HEK293T (cell line): ENCODE results near the gene SLC25A36.

ENCODE experiments used
- CTCF ChIA-PET: fragments of 350-600 bp; formaldehyde crosslinking; extraction: SDS; loops from one replicate; lab custom pipeline; 2021; ENCODE audit warnings: antibody characterized with exemption, inconsistent platforms; lab: Yijun Ruan, JAX
- POLR2A ChIA-PET: fragments of 350-600 bp; formaldehyde crosslinking; extraction: SDS; loops from one replicate; lab custom pipeline; 2020; ENCODE audit warnings: antibody characterized with exemption, inconsistent platforms; lab: Yijun Ruan, JAX
- DNase-seq: peaks from one replicate; pipeline ENCODE4 v3.0.0; 2012; ENCODE audit warnings: mixed read lengths; ENCODE audit errors: extremely low spot score
- ARNT ChIP-seq: fragments of 450-650 bp; IDR thresholded peaks from 2 replicates; pipeline ENCODE4 v1.6.1; 2017; ENCODE audit warnings: mild to moderate bottlenecking
- BHLHE40 ChIP-seq: fragments of 450-650 bp; IDR thresholded peaks from 2 replicates; pipeline ENCODE4 v1.6.1; 2016; ENCODE audit warnings: mild to moderate bottlenecking, moderate library complexity, borderline replicate concordance
- CTBP1 ChIP-seq: fragments of 450-650 bp; IDR thresholded peaks from 2 replicates; pipeline ENCODE4 v1.6.1; 2016; ENCODE audit warnings: borderline replicate concordance
- ELF4 ChIP-seq: fragments of 450-650 bp; IDR thresholded peaks from 2 replicates; pipeline ENCODE4 v1.6.1; 2017; ENCODE audit warnings: antibody characterized with exemption
- FOXA1 ChIP-seq: fragments of 450-650 bp; IDR thresholded peaks from 2 replicates; pipeline ENCODE4 v1.6.1; 2016; ENCODE audit warnings: mild to moderate bottlenecking
- FOXK2 ChIP-seq: fragments of 450-650 bp; IDR thresholded peaks from 2 replicates; pipeline ENCODE4 v1.6.1; 2016; ENCODE audit warnings: mild to moderate bottlenecking
- FOXM1 ChIP-seq: fragments of 450-650 bp; IDR thresholded peaks from 2 replicates; pipeline ENCODE4 v1.6.1; 2017; ENCODE audit warnings: mild to moderate bottlenecking, borderline replicate concordance
- HDGF ChIP-seq: fragments of 450-650 bp; IDR thresholded peaks from 2 replicates; pipeline ENCODE4 v1.6.1; 2017; ENCODE audit warnings: antibody characterized with exemption, borderline replicate concordance
- L3MBTL2 ChIP-seq: fragments of 450-650 bp; conservative IDR thresholded peaks from 2 replicates; pipeline ENCODE4 v1.6.1; 2016; ENCODE audit warnings: mild to moderate bottlenecking
- LEF1 ChIP-seq: fragments of 450-650 bp; IDR thresholded peaks from 2 replicates; pipeline ENCODE4 v1.6.1; 2017; ENCODE audit warnings: mild to moderate bottlenecking, borderline replicate concordance
- NFRKB ChIP-seq: fragments of 450-650 bp; IDR thresholded peaks from 2 replicates; pipeline ENCODE4 v1.6.1; 2016; ENCODE audit warnings: mild to moderate bottlenecking, moderate library complexity
- SP1 ChIP-seq: fragments of 450-650 bp; IDR thresholded peaks from 2 replicates; pipeline ENCODE4 v1.6.1; 2017
- SUZ12 ChIP-seq: fragments of 450-650 bp; IDR thresholded peaks from 2 replicates; pipeline ENCODE4 v1.6.1; 2016; ENCODE audit warnings: mild to moderate bottlenecking
- TARDBP ChIP-seq: fragments of 450-650 bp; IDR thresholded peaks from 2 replicates; pipeline ENCODE4 v1.6.1; 2016
- ZNF384 ChIP-seq: fragments of 450-650 bp; IDR thresholded peaks from 2 replicates; pipeline ENCODE4 v1.6.1; 2016
- TF ChIP-seq, protein P1 (sequence below): fragments of 450-650 bp; IDR thresholded peaks from 2 replicates; pipeline ENCODE4 v1.6.1; 2016

Gene SLC25A36

DNA sequence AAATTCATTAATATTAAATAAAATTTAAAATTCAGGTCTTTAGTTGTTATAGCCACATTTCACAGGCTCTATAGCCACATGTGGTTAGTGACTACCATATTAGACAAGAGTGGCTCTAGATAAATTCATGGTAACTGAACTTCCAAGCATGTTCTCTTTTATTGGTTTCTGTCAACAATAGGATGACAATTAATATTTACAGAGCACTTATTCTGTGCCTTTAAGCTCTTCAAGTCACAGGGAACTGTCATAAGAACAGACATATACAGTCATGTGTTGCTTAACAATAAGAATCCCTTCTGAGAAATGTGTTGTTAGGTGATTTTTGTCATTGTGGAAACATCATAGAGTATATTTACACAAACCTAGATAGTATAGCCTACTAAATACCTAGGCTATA lies 38.8 kb upstream of the SLC25A36 start:
- CTCF ChIA-PET = no interaction called here
- POLR2A ChIA-PET = interaction anchor here (1.1 kb wide), 1 partner anchor 39 kb away, joined by 3 read pairs; the partner anchor contains the start of gene SLC25A36
- no peak for DNase-seq
- TF ChIP-seq ZNF384 (no peak), ARNT (no peak), CTBP1 (no peak), SUZ12 (no peak), LEF1 (no peak), NFRKB (no peak), SP1 (no peak), L3MBTL2 (no peak), FOXA1 (no peak), FOXM1 (no peak), TARDBP (no peak), ELF4 (no peak), HDGF (no peak), BHLHE40 (no peak), FOXK2 (no peak)
- TF ChIP-seq, protein P1, sequence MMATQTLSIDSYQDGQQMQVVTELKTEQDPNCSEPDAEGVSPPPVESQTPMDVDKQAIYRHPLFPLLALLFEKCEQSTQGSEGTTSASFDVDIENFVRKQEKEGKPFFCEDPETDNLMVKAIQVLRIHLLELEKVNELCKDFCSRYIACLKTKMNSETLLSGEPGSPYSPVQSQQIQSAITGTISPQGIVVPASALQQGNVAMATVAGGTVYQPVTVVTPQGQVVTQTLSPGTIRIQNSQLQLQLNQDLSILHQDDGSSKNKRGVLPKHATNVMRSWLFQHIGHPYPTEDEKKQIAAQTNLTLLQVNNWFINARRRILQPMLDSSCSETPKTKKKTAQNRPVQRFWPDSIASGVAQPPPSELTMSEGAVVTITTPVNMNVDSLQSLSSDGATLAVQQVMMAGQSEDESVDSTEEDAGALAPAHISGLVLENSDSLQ = no peak

DNA sequence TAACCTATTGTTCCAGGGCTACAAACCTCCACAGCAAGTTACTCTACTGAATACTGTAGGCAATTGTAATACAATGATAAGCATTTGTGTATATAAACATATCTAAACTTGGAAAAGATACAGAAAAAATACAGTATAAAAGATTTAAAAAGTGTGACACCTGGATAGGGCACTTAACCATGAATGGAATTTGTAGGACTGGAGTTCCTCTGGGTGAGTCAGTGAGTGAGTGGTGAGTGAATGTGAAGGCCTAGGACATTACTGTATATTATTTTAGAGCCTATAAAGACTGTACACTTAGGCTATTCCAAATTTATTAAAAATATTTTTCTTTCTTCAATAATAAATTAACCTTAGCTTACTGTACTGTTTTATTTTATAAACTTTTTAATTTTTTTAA lies 38.4 kb upstream of the SLC25A36 start:
- ChIA-PET CTCF (interaction anchor here (0.7 kb wide), 1 partner anchor 289 kb away, joined by 3 read pairs; no protein-coding TSS in a partner anchor), POLR2A (no interaction called here)
- DNase-seq = no peak
- no peak for TF ChIP-seq FOXM1
- TF ChIP-seq ARNT = no peak
- no peak for TF ChIP-seq ELF4
- TF ChIP-seq ZNF384 = no peak
- no peak for TF ChIP-seq BHLHE40
- no peak for TF ChIP-seq CTBP1
- no peak for TF ChIP-seq L3MBTL2
- no peak for TF ChIP-seq HDGF
- TF ChIP-seq, protein P1 = no peak

DNA sequence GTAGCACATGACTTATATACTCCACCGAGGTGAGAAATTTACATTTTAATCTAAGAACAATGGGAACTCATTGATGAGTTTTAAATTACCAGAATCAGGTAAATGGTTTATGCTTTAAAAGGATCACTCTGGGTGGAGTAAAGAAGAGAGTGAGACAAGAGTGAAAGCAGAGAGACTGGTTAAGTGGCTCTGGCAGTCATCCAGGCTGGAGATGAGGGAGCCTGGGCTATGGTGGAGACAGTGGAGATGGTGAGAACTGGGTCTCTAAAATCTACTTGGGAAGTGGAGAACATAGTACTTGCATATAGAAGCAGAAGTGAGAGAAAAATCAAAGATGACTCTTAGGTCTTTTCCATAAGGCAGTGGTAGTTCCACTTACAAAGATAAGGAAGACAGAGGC lies 37.1 kb upstream of the SLC25A36 start:
- no peak for DNase-seq
- ChIA-PET CTCF (no interaction called here), POLR2A (no interaction called here)
- TF ChIP-seq BHLHE40 (no peak), FOXA1 (no peak), ARNT (no peak), NFRKB (no peak), SUZ12 (no peak), HDGF (no peak), L3MBTL2 (no peak), SP1 (no peak)

DNA sequence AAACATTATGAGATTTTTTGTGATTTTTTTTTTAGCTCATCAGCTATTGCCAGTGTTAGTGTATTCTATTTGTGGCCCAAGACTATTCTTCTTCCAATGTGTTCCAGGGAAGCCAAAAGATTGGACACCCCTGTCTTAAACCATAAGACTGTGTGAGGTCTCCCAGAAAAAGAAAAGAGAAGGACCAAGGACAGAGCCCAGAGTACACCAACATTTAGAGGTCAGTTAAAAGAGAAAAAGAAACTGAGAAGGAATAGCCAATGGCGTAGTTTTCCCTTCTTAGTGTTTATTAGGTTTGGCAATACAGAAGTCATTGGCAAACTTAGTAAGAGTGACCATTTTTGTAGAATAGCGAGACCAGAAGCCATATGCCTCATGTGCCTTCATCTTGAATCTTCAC lies 36.1 kb upstream of the SLC25A36 start:
- POLR2A ChIA-PET = no interaction called here
- TF ChIP-seq, protein P1 = no peak
- no peak for TF ChIP-seq SP1
- no peak for TF ChIP-seq FOXA1
- TF ChIP-seq FOXK2 = no peak
- TF ChIP-seq ELF4 = no peak
- no peak for TF ChIP-seq ZNF384
- no peak for TF ChIP-seq SUZ12
- no peak for TF ChIP-seq FOXM1
- no peak for TF ChIP-seq ARNT
- DNase-seq = no peak
- CTCF ChIA-PET = no interaction called here

DNA sequence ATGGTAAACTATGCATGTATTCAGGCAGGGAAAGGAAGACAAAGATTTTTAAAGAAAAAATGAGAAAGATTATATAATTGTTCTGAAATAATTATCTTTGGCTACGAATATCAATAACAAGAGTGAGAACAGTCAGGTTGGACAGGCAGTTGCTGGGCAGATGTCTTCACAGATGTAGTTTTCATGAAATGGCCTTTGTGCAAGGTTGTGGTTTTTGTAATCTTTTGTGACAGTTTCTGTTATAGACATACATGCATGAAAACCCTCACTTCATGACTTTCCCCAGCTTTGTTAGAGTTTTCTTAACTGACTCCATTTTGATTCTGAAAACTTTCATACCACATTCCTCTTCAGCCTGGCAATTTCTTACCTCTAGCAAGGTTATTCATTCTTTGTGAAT lies 34.9 kb upstream of the SLC25A36 start:
- ChIA-PET CTCF (interaction anchor here (2.0 kb wide), 1 partner anchor 16 kb away, joined by 5 read pairs; no protein-coding TSS in a partner anchor), POLR2A (no interaction called here)
- no peak for DNase-seq
- TF ChIP-seq FOXM1 (no peak), ZNF384 (no peak), SUZ12 (no peak), FOXK2 (no peak), FOXA1 (no peak), BHLHE40 (no peak), ELF4 (no peak), TARDBP (no peak), NFRKB (no peak), L3MBTL2 (no peak), CTBP1 (no peak), SP1 (no peak)
- TF ChIP-seq, protein P1 = no peak

DNA sequence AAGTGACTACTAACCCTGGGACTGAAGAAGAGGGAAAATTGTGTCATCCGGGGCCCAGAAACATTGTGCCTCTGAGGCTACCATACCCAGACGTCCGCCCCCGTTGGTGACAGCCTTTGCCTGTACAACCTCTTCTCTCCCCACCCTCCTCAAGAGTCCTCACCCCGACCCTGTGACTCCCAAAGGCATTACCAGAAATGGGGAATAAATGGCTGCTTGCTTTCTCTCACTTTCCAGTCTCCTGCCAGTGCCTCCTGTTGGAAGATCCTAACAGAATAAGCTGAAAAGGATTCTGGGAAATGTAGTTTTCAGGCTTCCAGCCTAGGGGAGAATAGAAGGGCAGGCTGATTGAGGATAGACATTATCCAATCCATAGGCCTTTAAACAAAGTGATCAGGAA lies 30.8 kb upstream of the SLC25A36 start:
- TF ChIP-seq LEF1 = no peak
- CTCF ChIA-PET = interaction anchor here (1.3 kb wide), 1 partner anchor 12 kb away, joined by 7 read pairs; no protein-coding TSS in a partner anchor
- DNase-seq = peak; percentile 61
- POLR2A ChIA-PET = no interaction called here
